ENCODE measurements around the gene NUBP2.

NUBP2 gene

DNA sequence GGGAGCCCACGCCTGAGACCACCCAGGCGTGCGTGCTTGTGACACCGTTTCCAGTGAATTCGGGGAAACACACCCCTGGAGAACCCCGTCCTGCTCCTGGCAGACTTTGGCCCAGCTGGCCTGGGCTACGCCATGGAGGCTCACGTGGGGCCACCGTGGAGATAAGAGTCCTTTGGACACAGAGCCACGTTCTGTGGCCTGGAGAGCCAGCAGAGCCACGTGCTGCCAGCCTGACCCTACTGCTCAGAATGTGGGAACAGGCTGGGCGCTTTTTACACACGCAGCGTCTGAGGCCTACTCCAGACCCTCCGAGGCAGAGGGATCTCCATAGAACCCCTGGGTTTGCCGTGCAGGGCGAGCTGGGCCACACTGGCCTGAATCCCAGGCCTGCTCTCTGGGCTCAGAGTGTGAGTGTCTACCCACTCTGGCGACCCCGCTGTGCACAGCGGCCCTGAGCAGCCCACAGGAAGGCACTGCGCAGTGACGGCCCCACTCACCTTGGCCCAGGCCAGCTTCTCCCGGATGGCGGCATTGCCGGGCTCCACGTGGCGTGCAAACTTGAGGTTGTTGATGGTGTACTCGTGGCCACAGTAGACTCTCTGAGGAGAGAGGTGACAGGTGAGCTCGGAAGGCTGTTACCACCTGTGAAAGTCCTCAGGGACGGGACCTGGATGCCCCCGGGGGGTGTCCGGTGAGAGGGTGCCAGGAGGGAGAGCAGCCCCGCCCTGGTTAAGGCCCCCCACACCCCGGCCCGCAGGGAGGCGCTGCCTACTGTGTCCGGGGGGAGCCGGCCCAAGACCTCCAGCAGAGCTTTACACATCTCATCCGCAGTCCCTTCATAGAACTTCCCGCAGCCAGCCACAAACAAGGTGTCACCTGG lies 33.9 kb downstream of the NUBP2 start:
- Mint-ChIP-seq H3K9me3 (no peaks in the 10 kb centered on the region), H3K4me1 (peaks cover 8% of the 10 kb centered on the region), H3K36me3 (ENCODE audit: insufficient read depth) (peaks cover 41% of the 10 kb centered on the region), H3K27me3 (no peaks in the 10 kb centered on the region), H3K27ac (ENCODE audit: low read depth) (no peak overlapping the region), H3K4me3 (no peak overlapping the region)
- ATAC-seq (replicated peaks; ENCODE audit: extremely low read depth, poor library complexity, severe bottlenecking) (no peak), DNase-seq (ENCODE audit: low spot score in 2 of 2) (no peak)

DNA sequence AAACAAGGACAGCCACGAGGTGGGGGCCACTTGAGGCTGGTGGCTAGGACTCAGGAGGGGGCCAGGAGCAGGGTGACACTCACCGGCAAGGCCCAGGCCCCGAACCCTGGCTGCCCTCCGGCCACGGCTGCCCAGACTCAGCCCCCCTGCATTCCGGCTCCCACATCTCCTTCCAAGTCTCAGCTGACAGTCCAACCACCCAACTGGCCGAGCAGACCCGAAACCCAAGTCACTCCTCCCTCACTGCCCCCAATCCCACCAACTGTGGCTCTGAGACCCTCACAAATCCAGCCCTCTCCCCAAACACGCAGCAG lies 34.5 kb downstream of the NUBP2 start:
- H3K9me3 Mint-ChIP-seq: no peaks in the 10 kb centered on the region
- peaks cover 42% of the 10 kb centered on the region for H3K36me3 Mint-ChIP-seq (ENCODE audit: insufficient read depth)
- H3K4me1 Mint-ChIP-seq: peaks cover 8% of the 10 kb centered on the region
- no peaks in the 10 kb centered on the region for H3K27me3 Mint-ChIP-seq
- DNase-seq (ENCODE audit: low spot score in 2 of 2) (no peak), ATAC-seq (replicated peaks; ENCODE audit: extremely low read depth, poor library complexity, severe bottlenecking) (no peak)
- H3K27ac Mint-ChIP-seq (ENCODE audit: low read depth): no peak overlapping the region
- no peak overlapping the region for H3K4me3 Mint-ChIP-seq

DNA sequence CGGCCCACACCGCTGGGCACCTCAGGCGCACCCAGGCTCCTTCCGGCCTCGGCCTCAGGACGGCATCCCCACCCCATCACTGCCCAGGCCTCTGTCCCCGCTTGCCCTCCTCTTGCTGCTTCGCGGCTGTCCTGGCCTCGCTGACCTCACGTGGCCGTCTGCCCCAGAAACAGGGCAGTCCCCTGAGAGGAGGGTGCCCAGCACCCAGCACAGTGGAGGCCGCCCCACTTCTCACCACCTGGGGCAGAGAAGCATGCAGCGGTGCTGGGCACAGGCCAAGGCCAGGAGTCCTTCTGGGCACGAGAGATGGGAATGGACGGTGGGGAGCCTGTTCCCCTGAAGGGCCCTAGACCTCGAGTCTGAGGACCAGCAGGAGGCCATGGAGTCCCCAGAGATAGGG lies 35.0 kb downstream of the NUBP2 start:
- no peaks in the 10 kb centered on the region for H3K9me3 Mint-ChIP-seq
- H3K27ac Mint-ChIP-seq (ENCODE audit: low read depth): no peak overlapping the region
- peaks cover 8% of the 10 kb centered on the region for H3K4me1 Mint-ChIP-seq
- H3K27me3 Mint-ChIP-seq: no peaks in the 10 kb centered on the region
- DNase-seq (ENCODE audit: low spot score in 2 of 2) (no peak), ATAC-seq (replicated peaks; ENCODE audit: extremely low read depth, poor library complexity, severe bottlenecking) (no peak)
- H3K4me3 Mint-ChIP-seq: no peak overlapping the region
- H3K36me3 Mint-ChIP-seq (ENCODE audit: insufficient read depth): peaks cover 39% of the 10 kb centered on the region

DNA sequence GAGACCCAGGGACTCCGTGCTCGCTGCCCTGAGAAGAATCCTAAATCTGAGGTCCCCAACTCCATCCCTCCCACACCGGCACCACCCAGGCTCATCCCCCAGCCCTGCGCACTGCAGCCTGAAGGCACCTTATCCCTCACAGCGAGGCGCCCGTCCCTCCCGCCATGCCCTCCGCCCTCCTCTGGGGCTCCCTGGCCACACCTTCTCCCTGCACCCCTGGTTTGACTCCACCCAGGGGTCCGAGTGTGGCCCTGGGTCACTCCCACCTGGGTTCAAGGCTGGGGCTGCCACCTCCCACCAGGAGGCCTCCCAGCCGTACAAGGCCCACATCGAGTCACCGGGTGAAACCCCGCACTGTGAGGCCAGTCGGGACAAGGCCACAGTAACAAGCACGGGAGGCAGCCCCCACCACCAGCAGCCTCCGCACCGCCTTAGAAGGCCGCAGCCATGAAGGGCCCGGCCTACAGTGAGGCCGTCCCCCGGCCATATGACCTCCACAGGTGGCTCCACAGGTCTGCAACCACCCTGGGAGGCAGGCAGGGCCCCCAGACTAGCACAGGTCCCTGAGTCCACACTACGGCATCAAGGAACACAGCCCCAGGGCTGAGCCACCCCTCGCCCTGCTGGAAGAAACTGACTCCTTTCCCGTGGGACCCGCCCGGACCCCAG lies 35.6 kb downstream of the NUBP2 start:
- no peaks in the 10 kb centered on the region for H3K9me3 Mint-ChIP-seq
- peaks cover 4% of the 10 kb centered on the region for H3K4me1 Mint-ChIP-seq
- ATAC-seq (replicated peaks; ENCODE audit: extremely low read depth, poor library complexity, severe bottlenecking) (no peak), DNase-seq (ENCODE audit: low spot score in 2 of 2) (no peak)
- no peak overlapping the region for H3K4me3 Mint-ChIP-seq
- peaks cover 37% of the 10 kb centered on the region for H3K36me3 Mint-ChIP-seq (ENCODE audit: insufficient read depth)
- H3K27ac Mint-ChIP-seq (ENCODE audit: low read depth): no peak overlapping the region
- H3K27me3 Mint-ChIP-seq: no peaks in the 10 kb centered on the region

DNA sequence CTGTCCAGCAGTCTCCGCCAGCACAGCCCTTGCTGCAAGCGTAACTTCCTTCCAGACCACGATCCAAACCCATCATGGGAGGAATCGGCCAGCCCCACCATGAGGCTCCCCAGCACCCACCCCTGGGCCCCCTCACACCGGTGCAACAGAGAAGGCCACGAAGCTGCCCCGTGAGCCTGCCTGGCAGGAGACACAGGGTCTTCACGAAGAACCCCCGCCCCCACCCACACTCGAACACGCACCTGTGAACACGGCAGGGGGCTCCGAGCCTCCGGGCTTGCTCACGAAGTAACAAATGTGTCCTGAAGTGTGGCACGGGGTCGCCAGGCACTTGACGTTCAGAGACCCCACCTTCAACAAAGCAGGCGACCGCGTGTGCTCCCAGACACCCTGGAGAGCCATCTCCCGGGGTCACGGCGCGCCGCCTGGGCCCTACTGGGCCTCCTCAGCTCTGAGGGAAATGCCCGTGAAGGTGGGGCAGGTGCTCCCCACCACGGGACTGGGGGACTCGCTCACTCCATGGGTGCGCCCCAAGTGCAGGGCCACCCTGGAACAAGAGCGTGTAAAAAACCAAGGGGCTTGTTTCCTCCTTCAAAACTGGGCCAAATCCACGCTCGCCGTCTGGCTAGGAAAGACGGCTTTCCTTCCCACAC lies 36.2 kb downstream of the NUBP2 start:
- H3K4me1 Mint-ChIP-seq: no peaks in the 10 kb centered on the region
- ATAC-seq (replicated peaks; ENCODE audit: extremely low read depth, poor library complexity, severe bottlenecking): no peak
- H3K27me3 Mint-ChIP-seq: no peaks in the 10 kb centered on the region
- H3K4me3 Mint-ChIP-seq: no peak overlapping the region
- H3K27ac Mint-ChIP-seq (ENCODE audit: low read depth): no peak overlapping the region
- no peaks in the 10 kb centered on the region for H3K9me3 Mint-ChIP-seq
- H3K36me3 Mint-ChIP-seq (ENCODE audit: insufficient read depth): peaks cover 30% of the 10 kb centered on the region
- DNase-seq (ENCODE audit: low spot score in 2 of 2): no peak

DNA sequence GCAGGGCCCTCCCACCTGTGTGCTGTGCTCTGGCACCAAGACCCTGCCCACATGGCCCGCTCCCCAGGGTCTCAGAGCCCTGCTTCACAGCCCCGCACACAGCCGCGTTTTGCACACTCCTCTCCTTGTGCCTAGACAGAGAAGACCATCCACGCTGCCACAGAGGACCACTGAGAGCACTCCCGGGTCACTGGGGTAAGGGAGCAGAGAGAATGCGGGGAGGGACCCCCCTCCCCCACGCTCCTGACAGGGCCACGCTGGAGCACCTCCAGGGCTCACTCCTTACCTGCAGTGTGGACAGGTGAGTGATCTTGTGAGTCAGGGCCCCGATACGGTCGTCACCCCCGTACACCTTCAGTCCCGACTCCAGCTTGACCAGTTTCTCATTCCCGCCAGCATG lies 36.9 kb downstream of the NUBP2 start:
- Mint-ChIP-seq H3K4me3 (no peak overlapping the region), H3K36me3 (ENCODE audit: insufficient read depth) (peaks cover 28% of the 10 kb centered on the region), H3K27ac (ENCODE audit: low read depth) (no peak overlapping the region), H3K4me1 (peaks cover 5% of the 10 kb centered on the region), H3K9me3 (no peaks in the 10 kb centered on the region), H3K27me3 (no peaks in the 10 kb centered on the region)
- no peak for ATAC-seq (replicated peaks; ENCODE audit: extremely low read depth, poor library complexity, severe bottlenecking)
- DNase-seq (ENCODE audit: low spot score in 2 of 2): no peak

DNA sequence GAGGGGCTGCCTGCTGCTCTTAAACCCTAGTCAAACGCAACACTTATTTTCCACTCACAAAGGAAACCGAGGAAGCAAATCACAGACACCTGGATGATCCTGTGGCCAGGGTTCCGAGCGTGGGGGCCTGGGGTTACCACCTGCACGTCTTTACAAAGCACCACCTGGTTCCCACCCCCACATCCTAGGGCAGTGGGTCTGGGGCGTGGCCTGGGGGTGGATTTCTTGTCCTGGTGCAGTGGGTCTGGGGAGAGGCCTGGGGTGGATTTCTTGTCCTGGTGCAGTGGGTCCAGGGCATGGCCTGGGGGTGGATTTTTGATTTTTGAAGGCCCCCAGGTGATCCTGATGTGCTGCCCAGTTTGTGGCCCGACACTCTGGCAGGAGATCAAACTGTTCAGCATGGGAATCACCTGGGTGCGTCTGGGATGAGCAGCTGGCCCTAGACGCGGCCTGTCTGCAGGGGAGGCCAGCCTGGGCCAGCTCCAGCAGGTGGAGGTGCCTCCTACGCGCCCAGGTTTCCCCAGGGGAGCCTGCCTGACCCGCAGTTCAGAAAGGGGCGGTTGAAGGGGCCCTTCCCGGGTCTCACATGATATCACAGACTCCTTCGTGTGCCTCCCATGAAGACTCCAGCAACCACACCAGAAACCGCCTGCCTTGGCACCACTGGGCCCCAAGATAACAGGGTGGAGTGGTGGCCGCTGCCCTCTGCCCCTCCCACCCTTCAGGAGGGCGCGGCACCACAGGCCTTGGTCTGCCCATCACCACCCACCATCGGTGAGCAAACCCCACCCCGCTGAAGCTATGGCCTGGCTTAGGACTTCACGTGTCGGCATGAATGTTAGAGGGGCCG lies 37.6 kb downstream of the NUBP2 start:
- H3K27me3 Mint-ChIP-seq: no peaks in the 10 kb centered on the region

DNA sequence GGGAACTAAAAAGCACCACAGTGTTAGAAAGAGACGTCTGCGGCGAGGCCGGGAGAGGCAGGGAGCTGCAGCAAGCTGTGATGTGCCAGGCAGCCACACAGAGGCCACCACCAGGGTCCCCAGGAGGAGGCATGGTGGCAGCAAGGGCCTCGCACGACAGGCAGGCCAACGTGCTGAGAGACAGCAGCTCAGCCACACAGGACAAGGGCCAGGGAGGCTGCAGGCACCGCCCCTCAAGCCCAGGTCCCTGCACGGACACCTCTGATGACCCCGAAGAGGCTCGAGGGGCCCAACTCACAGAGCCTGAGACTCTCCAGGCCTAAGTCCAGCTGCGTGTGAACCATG lies 38.2 kb downstream of the NUBP2 start:
- ATAC-seq (replicated peaks; ENCODE audit: extremely low read depth, poor library complexity, severe bottlenecking): no peak

More for the DNA sequence above, 37.6 kb downstream of the NUBP2 start:
- no peak for DNase-seq (ENCODE audit: low spot score in 2 of 2)
- H3K27ac Mint-ChIP-seq (ENCODE audit: low read depth): no peak overlapping the region
- no peaks in the 10 kb centered on the region for H3K9me3 Mint-ChIP-seq
- ATAC-seq (replicated peaks; ENCODE audit: extremely low read depth, poor library complexity, severe bottlenecking): no peak
- no peak overlapping the region for H3K4me3 Mint-ChIP-seq
- peaks cover 24% of the 10 kb centered on the region for H3K36me3 Mint-ChIP-seq (ENCODE audit: insufficient read depth)
- H3K4me1 Mint-ChIP-seq: peaks cover 7% of the 10 kb centered on the region

DNA sequence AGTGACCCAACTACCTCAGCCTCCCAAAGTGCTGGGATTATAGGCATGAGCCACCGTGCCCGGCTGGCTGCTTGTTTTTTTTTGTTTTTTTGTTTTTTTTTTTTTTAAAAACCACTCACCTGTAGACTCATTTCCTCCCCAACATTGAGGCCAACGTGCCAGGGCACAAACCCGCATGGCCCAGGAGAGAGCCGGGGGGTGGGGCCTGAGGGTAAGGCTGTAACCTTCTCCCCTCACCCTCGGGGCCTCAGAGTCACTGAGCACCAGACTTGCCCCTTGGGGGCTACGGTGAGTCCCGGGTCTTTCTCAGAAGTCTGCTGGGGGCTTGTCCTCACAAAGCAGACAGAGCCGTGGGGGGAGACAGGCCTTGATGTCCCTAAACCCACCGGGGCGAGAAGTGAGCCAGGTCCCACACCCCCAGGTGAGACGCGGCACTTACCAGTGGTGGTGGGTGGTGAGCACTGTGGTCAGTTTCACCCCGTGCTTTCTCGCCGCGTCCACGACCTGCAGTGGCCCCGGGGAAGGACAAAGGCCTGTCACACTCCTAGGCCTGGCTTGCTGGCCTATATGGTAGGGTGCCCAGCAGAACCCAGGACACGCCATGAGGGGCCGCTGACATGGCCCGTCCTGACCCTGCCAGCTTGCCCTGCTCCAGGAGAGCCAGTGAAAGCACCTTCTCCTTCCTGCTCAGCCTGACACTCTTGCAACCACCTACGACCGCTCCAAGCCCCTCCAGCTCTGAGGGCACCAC lies 39.3 kb downstream of the NUBP2 start:
- no peak overlapping the region for H3K4me3 Mint-ChIP-seq
- ATAC-seq (replicated peaks; ENCODE audit: extremely low read depth, poor library complexity, severe bottlenecking): no peak
- H3K27me3 Mint-ChIP-seq: no peaks in the 10 kb centered on the region

More for the DNA sequence above, 38.2 kb downstream of the NUBP2 start:
- H3K36me3 Mint-ChIP-seq (ENCODE audit: insufficient read depth): peaks cover 21% of the 10 kb centered on the region
- DNase-seq (ENCODE audit: low spot score in 2 of 2): no peak
- no peak overlapping the region for H3K4me3 Mint-ChIP-seq
- H3K27me3 Mint-ChIP-seq: no peaks in the 10 kb centered on the region
- peaks cover 7% of the 10 kb centered on the region for H3K4me1 Mint-ChIP-seq
- H3K27ac Mint-ChIP-seq (ENCODE audit: low read depth): no peak overlapping the region
- no peaks in the 10 kb centered on the region for H3K9me3 Mint-ChIP-seq

DNA sequence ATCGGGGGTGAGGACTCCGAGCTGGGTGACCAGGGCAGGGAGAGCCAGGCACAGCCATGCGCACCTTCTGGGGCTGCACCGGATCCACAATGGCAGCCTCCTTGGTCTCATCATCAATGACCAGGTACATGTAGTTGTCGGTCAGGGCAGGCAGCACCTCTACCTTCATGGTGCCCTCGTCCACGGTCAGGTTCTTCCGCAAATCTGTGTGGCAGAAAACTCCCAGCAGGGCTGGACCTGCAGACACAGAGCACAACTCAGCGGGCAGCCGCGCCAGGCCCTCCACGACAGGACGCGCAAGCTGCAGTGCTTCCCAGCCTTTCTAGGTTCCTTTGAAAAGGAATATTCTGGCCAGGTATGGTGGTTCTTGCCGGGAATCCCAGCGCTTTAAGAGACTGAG lies 40.0 kb downstream of the NUBP2 start:
- no peak for DNase-seq (ENCODE audit: low spot score in 2 of 2)
- Mint-ChIP-seq H3K27ac (ENCODE audit: low read depth) (no peak overlapping the region), H3K4me1 (peaks cover 13% of the 10 kb centered on the region), H3K9me3 (no peaks in the 10 kb centered on the region), H3K36me3 (ENCODE audit: insufficient read depth) (peaks cover 24% of the 10 kb centered on the region), H3K4me3 (no peak overlapping the region), H3K27me3 (no peaks in the 10 kb centered on the region)
- ATAC-seq (replicated peaks; ENCODE audit: extremely low read depth, poor library complexity, severe bottlenecking): no peak

More for the DNA sequence above, 39.3 kb downstream of the NUBP2 start:
- H3K36me3 Mint-ChIP-seq (ENCODE audit: insufficient read depth): peaks cover 24% of the 10 kb centered on the region
- H3K9me3 Mint-ChIP-seq: no peaks in the 10 kb centered on the region
- H3K27ac Mint-ChIP-seq (ENCODE audit: low read depth): no peak overlapping the region
- DNase-seq (ENCODE audit: low spot score in 2 of 2): no peak
- H3K4me1 Mint-ChIP-seq: peaks cover 7% of the 10 kb centered on the region

DNA sequence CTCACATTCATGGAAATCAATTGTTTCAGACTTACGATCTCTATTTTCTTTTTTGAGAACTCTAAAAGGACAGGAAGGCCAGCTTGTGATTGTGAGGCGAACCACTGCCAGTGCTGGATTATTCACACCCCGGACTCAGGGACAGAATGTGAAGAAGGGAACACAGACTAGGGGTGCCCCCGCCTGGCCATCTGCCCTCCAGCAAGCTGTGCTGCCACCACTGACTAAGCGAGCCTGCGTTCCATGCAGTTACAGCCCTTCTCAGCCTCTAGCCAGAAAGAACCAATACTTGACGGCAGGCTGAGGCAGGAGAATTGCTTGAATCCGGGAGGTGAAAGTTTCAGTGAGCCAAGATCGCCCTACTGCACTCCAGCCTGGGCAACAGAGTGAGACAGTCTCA lies 41.1 kb downstream of the NUBP2 start:
- Mint-ChIP-seq H3K4me3 (peak overlapping the region; percentile 71), H3K9me3 (no peaks in the 10 kb centered on the region), H3K27me3 (no peaks in the 10 kb centered on the region), H3K4me1 (peaks cover 14% of the 10 kb centered on the region), H3K27ac (ENCODE audit: low read depth) (no peak overlapping the region), H3K36me3 (ENCODE audit: insufficient read depth) (peaks cover 22% of the 10 kb centered on the region)
- DNase-seq (ENCODE audit: low spot score in 2 of 2) (no peak), ATAC-seq (replicated peaks; ENCODE audit: extremely low read depth, poor library complexity, severe bottlenecking) (no peak)

DNA sequence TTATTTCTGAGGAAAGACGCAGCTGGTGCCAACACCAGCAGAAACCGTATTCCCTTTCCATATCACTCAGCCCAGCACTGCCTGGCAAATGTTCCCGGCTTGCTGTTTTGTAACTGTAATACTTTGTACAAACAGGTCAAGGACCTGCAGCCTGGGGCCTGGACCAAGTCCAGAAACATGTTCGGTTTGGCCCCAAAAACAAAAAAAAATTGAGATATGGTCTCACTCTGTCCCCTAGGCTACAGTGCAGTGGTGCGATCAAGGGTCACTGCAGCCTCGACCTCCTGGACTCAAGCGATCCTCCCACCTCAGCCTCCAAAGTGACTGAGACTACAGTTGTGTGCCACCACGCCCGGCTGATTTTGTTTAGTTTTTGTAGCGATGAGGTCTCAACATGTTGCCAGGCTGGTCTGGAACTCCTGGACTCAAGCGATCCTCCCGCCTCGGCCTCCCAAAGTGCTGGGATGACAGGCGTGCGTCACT lies 42.7 kb downstream of the NUBP2 start:
- H3K4me3 Mint-ChIP-seq: peak overlapping the region; percentile 71
- DNase-seq (ENCODE audit: low spot score in 2 of 2) (no peak), ATAC-seq (replicated peaks; ENCODE audit: extremely low read depth, poor library complexity, severe bottlenecking) (no peak)
- H3K9me3 Mint-ChIP-seq: no peaks in the 10 kb centered on the region
- H3K4me1 Mint-ChIP-seq: peaks cover 27% of the 10 kb centered on the region
- no peaks in the 10 kb centered on the region for H3K27me3 Mint-ChIP-seq
- peak overlapping the region; percentile 35 for H3K27ac Mint-ChIP-seq (ENCODE audit: low read depth)
- peaks cover 16% of the 10 kb centered on the region for H3K36me3 Mint-ChIP-seq (ENCODE audit: insufficient read depth)
